Breast epithelium (tissue), 4 donors: ENCODE measurements around the gene S100A10. TPM values are rescaled to one million over a fixed set of nuclear protein-coding genes. Genes with fewer than 3 reads are reported as not detected.

Source experiments
- DNase-seq, 2 donors: peaks; one replicate each; pipeline ENCODE4 v3.0.0-alpha.2; 2019; ENCODE audit warnings: low spot score in 2 of 2
- H3K27ac ChIP-seq, 2 donors: fragments of 200-600 bp; sonication (generic) in 1 of 2; one replicate each; pipeline ENCODE4 v1.5.1; 2016 to 2019; ENCODE audit warnings: mild to moderate bottlenecking in 1 of 2
- H3K27me3 ChIP-seq, 2 donors: fragments of 200-600 bp; sonication (generic) in 1 of 2; one replicate each; pipeline versions ENCODE4 v1.5.1 to v1.6.0; 2017 to 2019; ENCODE audit warnings: control low read depth in 1 of 2, mild to moderate bottlenecking in 1 of 2
- H3K36me3 ChIP-seq: fragments of 200-600 bp; one replicate; pipeline ENCODE4 v1.5.1; 2019
- H3K4me1 ChIP-seq, 2 donors: fragments of 200-600 bp; sonication (generic); one replicate each; pipeline ENCODE4 v1.5.1; 2016 to 2019; ENCODE audit warnings: control low read depth in 1 of 2
- H3K4me3 ChIP-seq, 3 donors: fragments of 200-600 bp; sonication (generic); 1 replicate in 2 of 3; 2 replicates in 1 of 3; pipeline ENCODE4 v1.5.1; 2016 to 2019; ENCODE audit warnings: mild to moderate bottlenecking in 3 of 3, moderate library complexity in 2 of 3
- H3K9me3 ChIP-seq, 2 donors: fragments of 200-600 bp; sonication (generic) in 1 of 2; one replicate each; pipeline ENCODE4 v1.5.1; 2016 to 2019; ENCODE audit warnings: control low read depth in 1 of 2
- CTCF ChIP-seq, 3 donors: fragments of 450-650 bp; IDR thresholded peaks; one replicate each; pipeline ENCODE4 v1.5.1; 2016 to 2017; ENCODE audit warnings: antibody characterized with exemption in 3 of 3, mild to moderate bottlenecking in 3 of 3, moderate library complexity in 3 of 3
- POLR2A ChIP-seq: fragments of 450-650 bp; IDR thresholded peaks from one replicate; pipeline ENCODE4 v1.6.1; 2016; ENCODE audit warnings: antibody characterized with exemption, mild to moderate bottlenecking, moderate library complexity
- POLR2AphosphoS5 ChIP-seq, 3 donors: sonication (generic); formaldehyde crosslinking; IDR thresholded peaks; one replicate each; pipeline ENCODE4 v1.6.1; 2017; ENCODE audit warnings: antibody characterized with exemption in 3 of 3
- intact Hi-C: fragments of 100-400 bp; cut with DNase I; formaldehyde crosslinking; loops from one replicate; pipeline ENCODE4 v1.15.1; 2023; ENCODE audit warnings: low total_unique reads
- total RNA-seq, 3 donors: library from RNA; depleted of rRNA; stranded (reverse); fragments of >200 nt; gene quantifications; one replicate each; pipeline ENCODE4 v1.1.0, GENCODE V29; 2016

S100A10 gene
- 100 to 1,000 TPM in 1 of 3 donors, 10 to 100 TPM in 2; 70.4 to 156 (median 84.9) TPM for total RNA-seq

- Histone ChIP-seq H3K27me3 (no peaks in the 10 kb centered on the region), H3K36me3 (no peaks in the 10 kb centered on the region), H3K9me3 (no peaks in the 10 kb centered on the region), H3K4me3 (peak within 1 kb of the TSS; percentile 88 to 98 (median 97)), H3K4me1 (peaks cover 13 to 29% of the 10 kb centered on the region in 2 donors), H3K27ac (peak within 1 kb of the TSS; percentile 91 to 99)
- TF ChIP-seq POLR2AphosphoS5 (IDR thresholded peaks at IDR 0.05) (peak; percentile 46 to 79 (median 66)), POLR2A (no peak)
- intact Hi-C loops, result no loop called here
- DNase-seq, result peak; percentile 63 to 77
Measured at GRCh38 chr1:151993734-151994496, at the start of gene S100A10. Gene S100A10 (minus strand): TSS chr1:151993859. CDS start chr1:151986230, 7,629 bp downstream.

GRCh38 chr1:152042030-152042429 lies 48.4 kb upstream of the S100A10 start:
- TF ChIP-seq CTCF (IDR thresholded peaks at IDR 0.05) (no peak), POLR2A (no peak), POLR2AphosphoS5 (IDR thresholded peaks at IDR 0.05) (no peak)
- H3K36me3 ChIP-seq, result no peaks in the 10 kb centered on the region
- no peaks in the 10 kb centered on the region for H3K27me3 ChIP-seq
- H3K9me3 ChIP-seq, result no peaks in the 10 kb centered on the region
- no peak for DNase-seq
- no peak overlapping the region for H3K27ac ChIP-seq
- intact Hi-C loops, result no loop called here
- H3K4me3 ChIP-seq, result no peak overlapping the region
- H3K4me1 ChIP-seq, result no peaks in the 10 kb centered on the region

GRCh38 chr1:152039886-152040285 lies 46.2 kb upstream of the S100A10 start:
- Histone ChIP-seq H3K27me3 (no peaks in the 10 kb centered on the region), H3K4me3 (no peak overlapping the region), H3K36me3 (no peaks in the 10 kb centered on the region), H3K27ac (no peak overlapping the region), H3K4me1 (no peaks in the 10 kb centered on the region), H3K9me3 (no peaks in the 10 kb centered on the region)
- intact Hi-C loops, result no loop called here
- DNase-seq, result no peak
- TF ChIP-seq POLR2AphosphoS5 (IDR thresholded peaks at IDR 0.05) (no peak), CTCF (IDR thresholded peaks at IDR 0.05) (no peak), POLR2A (no peak)

GRCh38 chr1:152039461-152039860 lies 45.8 kb upstream of the S100A10 start:
- no peaks in the 10 kb centered on the region for H3K27me3 ChIP-seq
- no peak overlapping the region for H3K4me3 ChIP-seq
- DNase-seq, result no peak
- no peaks in the 10 kb centered on the region for H3K36me3 ChIP-seq
- no peak for TF ChIP-seq POLR2AphosphoS5 (IDR thresholded peaks at IDR 0.05)
- H3K27ac ChIP-seq, result no peak overlapping the region
- H3K9me3 ChIP-seq, result no peaks in the 10 kb centered on the region
- intact Hi-C loops, result no loop called here
- H3K4me1 ChIP-seq, result no peaks in the 10 kb centered on the region

GRCh38 chr1:152038871-152039270 lies 45.2 kb upstream of the S100A10 start:
- intact Hi-C loops, result no loop called here
- no peak overlapping the region for H3K4me3 ChIP-seq
- TF ChIP-seq POLR2A, result no peak
- no peak for TF ChIP-seq CTCF (IDR thresholded peaks at IDR 0.05)
- no peak for TF ChIP-seq POLR2AphosphoS5 (IDR thresholded peaks at IDR 0.05)
- no peak for DNase-seq
- H3K27me3 ChIP-seq, result no peaks in the 10 kb centered on the region
- H3K9me3 ChIP-seq, result no peaks in the 10 kb centered on the region
- no peaks in the 10 kb centered on the region for H3K36me3 ChIP-seq
- no peak overlapping the region for H3K27ac ChIP-seq
- no peaks in the 10 kb centered on the region for H3K4me1 ChIP-seq
